HCT116 (cell line): ENCODE measurements around the gene UBN1. TPM values are rescaled to one million over a fixed set of nuclear protein-coding genes. Genes with fewer than 3 reads are reported as not detected.

ENCODE experiments used
- ATAC-seq: fragments of 200-7000 bp; cut with Tn5 transposase; 2 replicates; pipeline ENCODE4 v1.9.1; 2020; ENCODE audit warnings: mild to moderate bottlenecking, moderate library complexity
- BruUV-seq: library from RNA; stranded (reverse); fragments of 400-500 nt; replicated peaks from 2 replicates; lab custom pipeline; 2021; lab: Mats Ljungman, UMichigan
- CTCF ChIA-PET: fragments of 300-600 bp; sonication (Branson Sonifier 250); formaldehyde crosslinking; loops from one replicate; lab custom pipeline; 2021; ENCODE audit warnings: antibody characterized with exemption; lab: Charles Lee
- POLR2A ChIA-PET: fragments of 300-600, 350-600 bp; sonication (Branson Sonifier 250); formaldehyde crosslinking; loops from one replicate; lab custom pipeline; 2021; ENCODE audit warnings: antibody characterized with exemption; lab: Charles Lee
- RAD21 ChIA-PET, 2 experiments: fragments of 300-600 bp; sonication (Branson Sonifier 250); formaldehyde crosslinking; loops; one replicate each; lab custom pipeline; 2023; ENCODE audit warnings: low total read pairs in 2 of 2; ENCODE audit not compliant: uncharacterized antibody in 2 of 2, unreplicated experiment in 2 of 2, low non-redundant PET in 1 of 2; lab: Charles Lee
- DNase-seq: peaks from one replicate; pipeline ENCODE4 v3.0.0-alpha.2; 2010; ENCODE audit warnings: low read depth, low spot score
- H2AFZ ChIP-seq: fragments of 200-600 bp; shearing (Covaris generic), sonication (generic); 2 replicates; pipeline ENCODE4 v1.6.1; 2017; ENCODE audit warnings: low read depth, mixed run types, mixed read lengths, antibody characterized with exemption, low read length; ENCODE audit not compliant: poor library complexity, severe bottlenecking
- H3K27ac ChIP-seq: 2 replicates; pipeline ENCODE4 v1.5.1; 2012; ENCODE audit warnings: low read depth, low read length
- H3K27me3 ChIP-seq: fragments of 200-600 bp; sonication (generic); 2 replicates; pipeline ENCODE4 v1.6.1; 2016; ENCODE audit warnings: mixed run types, low read length, mixed read lengths; ENCODE audit not compliant: insufficient read depth
- H3K36me3 ChIP-seq, 2 experiments: fragments of 200-500 bp in 1 of 2; fragments of 200-600 bp in 1 of 2; sonication (Bioruptor generic) in 1 of 2; sonication (generic) in 1 of 2; 2 replicates each; pipeline versions ENCODE4 v1.5.1 to v1.6.1; 2014 to 2016; ENCODE audit warnings: low read length in 2 of 2, inconsistent platforms in 1 of 2, mixed read lengths in 1 of 2, mixed run types in 1 of 2; ENCODE audit not compliant: insufficient read depth in 2 of 2, control insufficient read depth in 1 of 2
- H3K4me1 ChIP-seq, 2 experiments: fragments of 200-600 bp in 1 of 2; sonication (generic) in 1 of 2; 2 replicates each; pipeline versions ENCODE4 v1.5.1 to v1.6.1; 2012 to 2017; ENCODE audit warnings: low read length in 2 of 2, inconsistent platforms in 1 of 2, mild to moderate bottlenecking in 1 of 2, mixed read lengths in 1 of 2, mixed run types in 1 of 2, moderate library complexity in 1 of 2; ENCODE audit not compliant: insufficient read depth in 2 of 2, control insufficient read depth in 1 of 2
- H3K4me2 ChIP-seq: fragments of 200-600 bp; sonication (generic); 2 replicates; pipeline ENCODE4 v1.6.1; 2017; ENCODE audit warnings: mixed run types, low read length, mixed read lengths
- H3K4me3 ChIP-seq, 2 experiments: fragments of 200-600 bp in 1 of 2; sonication (generic) in 1 of 2; replicated peaks in 1 of 2; 2 replicates each; pipeline ENCODE4 v1.5.1; 2011 to 2016; ENCODE audit warnings: low read length in 2 of 2, control low read depth in 1 of 2, low read depth in 1 of 2, mild to moderate bottlenecking in 1 of 2, mixed read lengths in 1 of 2, mixed run types in 1 of 2
- H3K79me2 ChIP-seq: fragments of 200-600 bp; sonication (generic); 2 replicates; pipeline ENCODE4 v1.6.1; 2017; ENCODE audit warnings: mild to moderate bottlenecking, mixed run types, low read length, moderate library complexity, mixed read lengths; ENCODE audit not compliant: insufficient read depth
- H3K9ac ChIP-seq: fragments of 200-600 bp; sonication (generic); 2 replicates; pipeline ENCODE4 v1.6.1; 2016; ENCODE audit warnings: low read length, mixed read lengths
- H3K9me2 ChIP-seq: fragments of 200-600 bp; sonication (generic), shearing (Covaris generic); 2 replicates; pipeline ENCODE4 v1.6.1; 2017; ENCODE audit warnings: mixed run types, mild to moderate bottlenecking, moderate library complexity; ENCODE audit not compliant: insufficient read depth
- H3K9me3 ChIP-seq, 2 experiments: fragments of 200-500 bp in 1 of 2; fragments of 200-600 bp in 1 of 2; sonication (Bioruptor generic) in 1 of 2; sonication (generic) in 1 of 2; 2 replicates each; pipeline ENCODE4 v1.6.1; 2014 to 2017; ENCODE audit warnings: low read length in 2 of 2, mixed read lengths in 2 of 2, inconsistent platforms in 1 of 2, low read depth in 1 of 2, mild to moderate bottlenecking in 1 of 2, mixed run types in 1 of 2, moderate library complexity in 1 of 2; ENCODE audit not compliant: control insufficient read depth in 1 of 2, insufficient read depth in 1 of 2
- H4K20me1 ChIP-seq: fragments of 200-600 bp; sonication (generic), shearing (Covaris generic); 2 replicates; pipeline ENCODE4 v1.6.1; 2017; ENCODE audit warnings: mixed run types, mild to moderate bottlenecking, moderate library complexity; ENCODE audit not compliant: insufficient read depth
- EGR1 ChIP-seq: IDR thresholded peaks from 2 replicates; pipeline ENCODE4 v1.6.1; 2012; ENCODE audit warnings: low read depth
- JUND ChIP-seq: IDR thresholded peaks from 2 replicates; pipeline ENCODE4 v1.6.1; 2012
- MAX ChIP-seq: IDR thresholded peaks from 2 replicates; pipeline ENCODE4 v1.6.1; 2012
- RAD21 ChIP-seq: IDR thresholded peaks from 2 replicates; pipeline ENCODE4 v1.6.1; 2012; ENCODE audit warnings: low read depth, mild to moderate bottlenecking
- REST ChIP-seq: IDR thresholded peaks from 2 replicates; pipeline ENCODE4 v1.6.1; 2012; ENCODE audit warnings: low read depth
- ZNF274 ChIP-seq: fragments of 200-500 bp; sonication (Bioruptor generic); IDR thresholded peaks from 2 replicates; pipeline ENCODE4 v1.6.1; 2014; ENCODE audit warnings: mild to moderate bottlenecking, low read depth, low read length, inconsistent platforms
- intact Hi-C: fragments of 100-400 bp; cut with micrococcal nuclease; formaldehyde crosslinking; loops from 2 replicates; pipeline ENCODE4 v1.10.0; 2022
- total RNA-seq: library from RNA; stranded (reverse); gene quantifications from one replicate; pipeline ENCODE4 v1.2.1, GENCODE V29; 2021; ENCODE audit not compliant: unreplicated experiment
- TF ChIP-seq, protein P1 (sequence below): IDR thresholded peaks from 2 replicates; pipeline ENCODE4 v1.6.1; 2012

The UBN1 gene
- total RNA-seq, 1 experiment from 2014 or later, result 31.9 TPM

- Histone ChIP-seq H3K36me3 (peaks cover 37 to 41% of the 10 kb centered on the region in 2 experiments), H3K9me3 (no peaks in the 10 kb centered on the region), H3K79me2 (peaks cover 32% of the 10 kb centered on the region), H3K9me2 (no peaks in the 10 kb centered on the region), H3K4me1 (no peaks in the 10 kb centered on the region), H3K4me2 (no peak overlapping the region), H3K27me3 (no peaks in the 10 kb centered on the region), H2AFZ (no peak overlapping the region), H3K27ac (no peak overlapping the region), H4K20me1 (no peaks in the 10 kb centered on the region; the same call in 1 of the 2 replicates), H3K9ac (no peak overlapping the region), H3K4me3 (no peak overlapping the region)
- intact Hi-C loops, result no loop called here
- ATAC-seq, result no peak
- POLR2A ChIA-PET, result no interaction called here
- BruUV-seq, result no TSS peak
- CTCF ChIA-PET, result no interaction called here
- no peak for DNase-seq
- RAD21 ChIA-PET, result no interaction called here
- TF ChIP-seq JUND (no peak), MAX (no peak), EGR1 (no peak), RAD21 (no peak), REST (no peak), ZNF274 (no peak)
- TF ChIP-seq, protein P1, sequence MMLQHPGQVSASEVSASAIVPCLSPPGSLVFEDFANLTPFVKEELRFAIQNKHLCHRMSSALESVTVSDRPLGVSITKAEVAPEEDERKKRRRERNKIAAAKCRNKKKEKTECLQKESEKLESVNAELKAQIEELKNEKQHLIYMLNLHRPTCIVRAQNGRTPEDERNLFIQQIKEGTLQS, result no peak
Measured at GRCh38 chr16:4871071-4871470, 23.8 kb downstream of the UBN1 start.
